Breast epithelium (tissue), 3 donors: ENCODE data around the gene TMEM170B.

ENCODE experiments used
- POLR2A ChIP-seq: fragments of 450-650 bp; IDR thresholded peaks from one replicate; pipeline ENCODE4 v1.6.1; 2016; ENCODE audit warnings: antibody characterized with exemption, mild to moderate bottlenecking, moderate library complexity
- TF ChIP-seq, protein P1 (sequence below), 3 donors: fragments of 450-650 bp; IDR thresholded peaks; one replicate each; pipeline ENCODE4 v1.5.1; 2016 to 2017; ENCODE audit warnings: antibody characterized with exemption in 3 of 3, mild to moderate bottlenecking in 3 of 3, moderate library complexity in 3 of 3

DNA sequence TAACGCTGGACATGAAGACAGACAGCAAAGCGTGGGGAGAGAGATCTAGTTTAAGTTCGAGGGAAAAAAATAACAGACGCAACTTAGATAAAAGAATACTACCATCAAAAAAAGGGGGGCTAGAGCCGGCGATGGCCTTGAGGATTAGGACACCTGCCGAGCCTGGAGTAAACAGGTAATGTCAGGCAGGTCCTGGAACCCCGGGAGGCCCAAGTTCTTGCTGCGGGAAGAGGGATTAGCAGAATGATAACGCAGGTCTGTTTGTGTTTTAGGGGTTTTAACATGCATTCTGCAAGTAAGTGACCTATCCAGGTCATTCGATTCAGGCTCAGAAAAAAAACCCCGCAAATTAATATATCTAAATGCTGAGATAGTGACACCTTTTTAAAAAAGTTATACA is 754 bp upstream of the TMEM170B start:
- no peak for TF ChIP-seq POLR2A
- TF ChIP-seq, protein P1, sequence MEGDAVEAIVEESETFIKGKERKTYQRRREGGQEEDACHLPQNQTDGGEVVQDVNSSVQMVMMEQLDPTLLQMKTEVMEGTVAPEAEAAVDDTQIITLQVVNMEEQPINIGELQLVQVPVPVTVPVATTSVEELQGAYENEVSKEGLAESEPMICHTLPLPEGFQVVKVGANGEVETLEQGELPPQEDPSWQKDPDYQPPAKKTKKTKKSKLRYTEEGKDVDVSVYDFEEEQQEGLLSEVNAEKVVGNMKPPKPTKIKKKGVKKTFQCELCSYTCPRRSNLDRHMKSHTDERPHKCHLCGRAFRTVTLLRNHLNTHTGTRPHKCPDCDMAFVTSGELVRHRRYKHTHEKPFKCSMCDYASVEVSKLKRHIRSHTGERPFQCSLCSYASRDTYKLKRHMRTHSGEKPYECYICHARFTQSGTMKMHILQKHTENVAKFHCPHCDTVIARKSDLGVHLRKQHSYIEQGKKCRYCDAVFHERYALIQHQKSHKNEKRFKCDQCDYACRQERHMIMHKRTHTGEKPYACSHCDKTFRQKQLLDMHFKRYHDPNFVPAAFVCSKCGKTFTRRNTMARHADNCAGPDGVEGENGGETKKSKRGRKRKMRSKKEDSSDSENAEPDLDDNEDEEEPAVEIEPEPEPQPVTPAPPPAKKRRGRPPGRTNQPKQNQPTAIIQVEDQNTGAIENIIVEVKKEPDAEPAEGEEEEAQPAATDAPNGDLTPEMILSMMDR (IDR thresholded peaks at IDR 0.05): no peak
